H9 (cell line): ENCODE measurements around the gene MEPE. TPM values are rescaled to one million over a fixed set of nuclear protein-coding genes. Genes with fewer than 3 reads are reported as not detected.

Experiments used
- DNase-seq: peaks from one replicate; pipeline ENCODE4 v3.0.0-alpha.2; 2017
- H2AFZ ChIP-seq: one replicate; pipeline ENCODE4 v1.6.1; 2013; ENCODE audit warnings: mild to moderate bottlenecking, low read length, control low read depth, moderate library complexity
- H2AK5ac ChIP-seq: 2 replicates; pipeline ENCODE4 v1.6.1; 2013; ENCODE audit warnings: low read length, control low read depth, mixed read lengths; ENCODE audit not compliant: insufficient read length
- H2BK120ac ChIP-seq: one replicate; pipeline ENCODE4 v1.6.1; 2013; ENCODE audit warnings: low read depth, mild to moderate bottlenecking, low read length, control low read depth, inconsistent platforms; ENCODE audit not compliant: poor library complexity, severe bottlenecking
- H2BK12ac ChIP-seq: 2 replicates; pipeline ENCODE4 v1.6.1; 2013; ENCODE audit warnings: low read length, control low read depth, mixed read lengths, low read depth; ENCODE audit not compliant: insufficient read length
- H2BK15ac ChIP-seq: 2 replicates; pipeline ENCODE4 v1.6.1; 2013; ENCODE audit warnings: low read depth, low read length, control low read depth
- H2BK20ac ChIP-seq: one replicate; pipeline ENCODE4 v1.6.1; 2013; ENCODE audit warnings: low read depth, mild to moderate bottlenecking, low read length, control low read depth, inconsistent platforms; ENCODE audit not compliant: poor library complexity, severe bottlenecking
- H2BK5ac ChIP-seq: 2 replicates; pipeline ENCODE4 v1.6.1; 2013; ENCODE audit warnings: low read length, control low read depth, mixed read lengths; ENCODE audit not compliant: insufficient read length
- H3K14ac ChIP-seq: 2 replicates; pipeline ENCODE4 v1.6.1; 2013; ENCODE audit warnings: low read length, control low read depth; ENCODE audit not compliant: insufficient read depth
- H3K18ac ChIP-seq: 2 replicates; pipeline ENCODE4 v1.6.1; 2013; ENCODE audit warnings: low read depth, mild to moderate bottlenecking, mixed read lengths, low read length, control low read depth; ENCODE audit not compliant: insufficient read length
- H3K23ac ChIP-seq: 2 replicates; pipeline ENCODE4 v1.6.1; 2013; ENCODE audit warnings: low read length, control low read depth, mixed read lengths, low read depth; ENCODE audit not compliant: insufficient read length
- H3K23me2 ChIP-seq: 2 replicates; pipeline ENCODE4 v1.6.1; 2013; ENCODE audit warnings: low read depth, mild to moderate bottlenecking, mixed read lengths, low read length, control low read depth; ENCODE audit not compliant: insufficient read length, poor library complexity, severe bottlenecking
- H3K27ac ChIP-seq: 2 replicates; pipeline ENCODE4 v1.5.1; 2013; ENCODE audit warnings: low read length, control low read depth, mixed read lengths, low read depth; ENCODE audit not compliant: insufficient read length
- H3K27me3 ChIP-seq: 2 replicates; pipeline ENCODE4 v1.6.1; 2013; ENCODE audit warnings: low read length, control low read depth, inconsistent platforms; ENCODE audit not compliant: insufficient read depth
- H3K4ac ChIP-seq: 2 replicates; pipeline ENCODE4 v1.6.1; 2013; ENCODE audit warnings: low read depth, mild to moderate bottlenecking, control low read depth, inconsistent platforms, low read length, moderate library complexity
- H3K4me1 ChIP-seq: 2 replicates; pipeline ENCODE4 v1.6.1; 2013; ENCODE audit warnings: low read length, control low read depth, inconsistent platforms; ENCODE audit not compliant: insufficient read depth
- H3K4me2 ChIP-seq: 2 replicates; pipeline ENCODE4 v1.6.1; 2013; ENCODE audit warnings: low read length, control low read depth, mixed read lengths; ENCODE audit not compliant: insufficient read length, insufficient read depth
- H3K56ac ChIP-seq: 2 replicates; pipeline ENCODE4 v1.6.1; 2013; ENCODE audit warnings: low read depth, mild to moderate bottlenecking, mixed read lengths, low read length, control low read depth; ENCODE audit not compliant: insufficient read length
- H3K79me1 ChIP-seq: 2 replicates; pipeline ENCODE4 v1.6.1; 2013; ENCODE audit warnings: low read depth, mild to moderate bottlenecking, moderate library complexity, low read length, control low read depth, inconsistent platforms; ENCODE audit not compliant: insufficient read depth, poor library complexity, severe bottlenecking
- H3K79me2 ChIP-seq: 2 replicates; pipeline ENCODE4 v1.6.1; 2013; ENCODE audit warnings: low read length, control low read depth, inconsistent platforms; ENCODE audit not compliant: insufficient read depth
- H3K9ac ChIP-seq: 2 replicates; pipeline ENCODE4 v1.6.1; 2013; ENCODE audit warnings: low read length, control low read depth, mixed read lengths; ENCODE audit not compliant: insufficient read length; ENCODE audit errors: extremely low read depth
- H3K9me3 ChIP-seq: one replicate; pipeline ENCODE4 v1.6.1; 2013; ENCODE audit warnings: low read depth, low read length, inconsistent platforms; ENCODE audit not compliant: control insufficient read depth
- H3T11ph ChIP-seq: one replicate; pipeline ENCODE4 v1.6.1; 2013; ENCODE audit warnings: mild to moderate bottlenecking, low read length, control low read depth, inconsistent platforms
- H4K20me1 ChIP-seq: one replicate; pipeline ENCODE4 v1.6.1; 2013; ENCODE audit not compliant: control insufficient read depth, insufficient read length, insufficient read depth
- H4K5ac ChIP-seq: 2 replicates; pipeline ENCODE4 v1.6.1; 2013; ENCODE audit warnings: low read depth, mild to moderate bottlenecking, mixed read lengths, low read length, control low read depth; ENCODE audit not compliant: insufficient read length
- H4K8ac ChIP-seq: replicated peaks from 2 replicates; pipeline ENCODE4 v1.6.1; 2013; ENCODE audit warnings: low read length, control low read depth, mixed read lengths, low read depth; ENCODE audit not compliant: insufficient read length
- H4K91ac ChIP-seq: 2 replicates; pipeline ENCODE4 v1.6.1; 2013; ENCODE audit warnings: low read depth, mild to moderate bottlenecking, moderate library complexity, mixed read lengths, low read length, control low read depth; ENCODE audit not compliant: insufficient read length
- H3K27ac Mint-ChIP-seq, 3 experiments: 2 replicates in 2 of 3; 3 replicates in 1 of 3; pipeline ENCODE4 v1.8.0; 2020 to 2021; ENCODE audit warnings: mixed read lengths in 3 of 3, mild to moderate bottlenecking in 1 of 3, moderate library complexity in 1 of 3
- H3K27me3 Mint-ChIP-seq: 2 replicates; pipeline ENCODE4 v1.8.0; 2021; ENCODE audit warnings: low read depth, mild to moderate bottlenecking, moderate library complexity, mixed read lengths
- H3K36me3 Mint-ChIP-seq, 3 experiments: 2 replicates in 2 of 3; 3 replicates in 1 of 3; pipeline ENCODE4 v1.8.0; 2020 to 2021; ENCODE audit warnings: low read depth in 3 of 3, mixed read lengths in 3 of 3; ENCODE audit not compliant: insufficient read depth in 1 of 3
- H3K4me1 Mint-ChIP-seq, 2 experiments: 2 replicates each; pipeline ENCODE4 v1.8.0; 2020; ENCODE audit warnings: mixed read lengths in 2 of 2
- H3K4me3 Mint-ChIP-seq, 2 experiments: 2 replicates in 1 of 2; 3 replicates in 1 of 2; pipeline ENCODE4 v1.8.0; 2020 to 2021; ENCODE audit warnings: mild to moderate bottlenecking in 2 of 2, mixed read lengths in 2 of 2, moderate library complexity in 1 of 2
- H3K9me3 Mint-ChIP-seq, 2 experiments: 2 replicates in 1 of 2; 3 replicates in 1 of 2; pipeline ENCODE4 v1.8.0; 2020; ENCODE audit warnings: mild to moderate bottlenecking in 2 of 2, mixed read lengths in 2 of 2, moderate library complexity in 1 of 2
- CTCF ChIP-seq: fragments of 200-600 bp; sonication (generic); conservative IDR thresholded peaks from 3 replicates; pipeline ENCODE4 v1.8.0; 2021; ENCODE audit warnings: antibody characterized with exemption, mild to moderate bottlenecking
- WGBS: extraction: QIAGEN DNeasy Blood & Tissue Kit; methylation state at CpG from one replicate; pipeline ENCODE4 v1.1.7; 2013; ENCODE audit warnings: missing lambda C conversion rate, low lambda C conversion rate, mixed read lengths; ENCODE audit not compliant: insufficient read length; ENCODE audit errors: extremely low coverage; 5-methylcytosine and 5-hydroxymethylcytosine counted together
- total RNA-seq: library from RNA; stranded (reverse); gene quantifications from 2 replicates; pipeline ENCODE4 v1.2.1, GENCODE V29; 2021

MEPE gene
- total RNA-seq, 1 experiment from 2014 or later, result not detected

GRCh38 chr4:87851953-87852352 lies 19.2 kb downstream of the MEPE start:
- H4K5ac ChIP-seq, result no peak overlapping the region
- H3T11ph ChIP-seq, result no peak overlapping the region
- no peak overlapping the region for H3K56ac ChIP-seq
- no peak overlapping the region for H3K18ac ChIP-seq
- H3K23ac ChIP-seq, result no peak overlapping the region
- no peak overlapping the region for H2BK12ac ChIP-seq
- peaks cover 2% of the 10 kb centered on the region for H3K23me2 ChIP-seq
- H2BK15ac ChIP-seq, result no peak overlapping the region
- H3K27me3 Mint-ChIP-seq, result no peaks in the 10 kb centered on the region
- H3K27ac Mint-ChIP-seq, result no peak overlapping the region
- H3K9ac ChIP-seq, result no peak overlapping the region
- no peaks in the 10 kb centered on the region for H3K79me2 ChIP-seq
- no CpG with 5 or more reads among the region's 4 CpGs for WGBS
- no peaks in the 10 kb centered on the region for H3K9me3 Mint-ChIP-seq
- TF ChIP-seq CTCF, result no peak
- H4K91ac ChIP-seq, result no peak overlapping the region
- H3K79me1 ChIP-seq, result no peaks in the 10 kb centered on the region
- no peak for DNase-seq
- no peaks in the 10 kb centered on the region for H4K20me1 ChIP-seq
- no peak overlapping the region for H4K8ac ChIP-seq
- no peaks in the 10 kb centered on the region; the same call in 1 of the 2 replicates for H3K27me3 ChIP-seq
- no peaks in the 10 kb centered on the region for H3K9me3 ChIP-seq
- no peak overlapping the region for H2BK5ac ChIP-seq
- H3K4me2 ChIP-seq, result no peak overlapping the region
- no peaks in the 10 kb centered on the region; a peak in 1 of 7 replicates for H3K36me3 Mint-ChIP-seq
- H2AK5ac ChIP-seq, result no peak overlapping the region
- H3K27ac ChIP-seq, result no peak overlapping the region
- H3K4me1 Mint-ChIP-seq, result peaks cover 15 to 32% of the 10 kb centered on the region in 2 experiments
- H2AFZ ChIP-seq, result no peak overlapping the region
- H2BK120ac ChIP-seq, result no peak overlapping the region
- H3K4me1 ChIP-seq, result peaks cover 9% of the 10 kb centered on the region; the same call in 1 of the 2 replicates
- no peak overlapping the region for H3K14ac ChIP-seq
- H3K4ac ChIP-seq, result no peak overlapping the region
- H2BK20ac ChIP-seq, result no peak overlapping the region
- H3K4me3 Mint-ChIP-seq, result no peak overlapping the region
